ENCODE data around the gene LRCH1.
A peak's percentile ranks its signal among the peaks of the same experiment; 100 is the strongest.

The LRCH1 gene

DNA sequence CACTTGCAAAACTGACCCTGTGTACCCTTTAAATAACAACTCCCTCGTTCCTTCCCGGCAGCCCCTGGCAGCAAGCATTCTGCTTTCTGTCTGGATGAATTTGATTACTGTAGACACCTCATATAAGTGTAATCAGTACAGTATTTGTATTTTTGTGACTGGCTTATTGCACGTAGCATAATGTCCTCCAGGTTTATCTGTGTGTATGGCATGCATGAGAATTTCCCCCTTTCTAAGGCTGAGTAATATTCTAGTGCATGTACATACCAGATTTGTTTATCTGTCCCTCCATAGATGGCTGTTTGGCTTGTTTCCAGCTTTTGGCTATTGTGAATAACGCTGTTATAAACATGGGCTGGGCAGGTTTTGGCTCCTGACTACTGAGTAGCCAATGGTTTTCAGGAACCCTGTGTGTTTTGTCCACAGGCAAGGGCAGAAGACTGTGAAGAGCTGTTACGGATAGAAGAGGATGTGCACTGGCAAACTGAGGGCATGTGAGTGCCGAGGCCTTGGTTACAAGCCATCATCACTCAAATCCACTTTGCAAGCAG lies 146.0 kb downstream of the LRCH1 start:
- H3K36me3 ChIP-seq (replicated peaks) = peaks cover 23% of the 10 kb centered on the region
- in situ Hi-C loops (cut with HindIII; ENCODE audit: low pct_ligation_motif_present, low sequenced_read_pairs) = no loop called here

DNA sequence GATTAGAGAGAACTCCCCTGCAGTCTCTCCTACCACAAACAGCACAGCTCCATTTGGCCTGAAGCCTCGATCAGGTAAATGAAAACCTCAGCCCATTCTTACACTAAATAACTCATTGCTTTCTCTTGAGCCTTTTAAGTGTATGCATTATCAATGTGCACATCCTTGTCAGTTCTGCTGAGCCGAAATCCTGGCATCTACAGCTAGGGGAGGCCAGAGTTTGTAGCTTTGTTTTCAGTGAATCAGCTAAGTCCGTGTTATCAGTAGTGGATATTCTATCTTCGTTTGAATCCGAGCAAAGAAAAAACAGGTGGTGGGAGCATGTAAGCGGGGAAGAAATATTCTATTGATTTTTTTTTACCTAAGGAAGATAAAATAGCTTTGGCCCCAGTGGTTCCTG lies 159.6 kb downstream of the LRCH1 start:
- no peak for DNase-seq
- Histone ChIP-seq H3K4me3 (ENCODE audit: low read depth, low read length) (no peak overlapping the region), H3K36me3 (replicated peaks) (peaks cover 10% of the 10 kb centered on the region), H3K27me3 (replicated peaks) (no peaks in the 10 kb centered on the region), H3K27ac (no peak overlapping the region)
- in situ Hi-C loops (cut with HindIII; ENCODE audit: low pct_ligation_motif_present, low sequenced_read_pairs) = loop anchor here (25.0 kb wide), 1 partner anchor 225 kb away; no protein-coding TSS in a partner anchor
- TF ChIP-seq, protein P1, sequence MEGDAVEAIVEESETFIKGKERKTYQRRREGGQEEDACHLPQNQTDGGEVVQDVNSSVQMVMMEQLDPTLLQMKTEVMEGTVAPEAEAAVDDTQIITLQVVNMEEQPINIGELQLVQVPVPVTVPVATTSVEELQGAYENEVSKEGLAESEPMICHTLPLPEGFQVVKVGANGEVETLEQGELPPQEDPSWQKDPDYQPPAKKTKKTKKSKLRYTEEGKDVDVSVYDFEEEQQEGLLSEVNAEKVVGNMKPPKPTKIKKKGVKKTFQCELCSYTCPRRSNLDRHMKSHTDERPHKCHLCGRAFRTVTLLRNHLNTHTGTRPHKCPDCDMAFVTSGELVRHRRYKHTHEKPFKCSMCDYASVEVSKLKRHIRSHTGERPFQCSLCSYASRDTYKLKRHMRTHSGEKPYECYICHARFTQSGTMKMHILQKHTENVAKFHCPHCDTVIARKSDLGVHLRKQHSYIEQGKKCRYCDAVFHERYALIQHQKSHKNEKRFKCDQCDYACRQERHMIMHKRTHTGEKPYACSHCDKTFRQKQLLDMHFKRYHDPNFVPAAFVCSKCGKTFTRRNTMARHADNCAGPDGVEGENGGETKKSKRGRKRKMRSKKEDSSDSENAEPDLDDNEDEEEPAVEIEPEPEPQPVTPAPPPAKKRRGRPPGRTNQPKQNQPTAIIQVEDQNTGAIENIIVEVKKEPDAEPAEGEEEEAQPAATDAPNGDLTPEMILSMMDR (IDR thresholded peaks at IDR 0.05; ENCODE audit: low read depth, low read length, missing control alignments) = peak; percentile 23

More for the DNA sequence above, 146.0 kb downstream of the LRCH1 start:
- Histone ChIP-seq H3K27ac (no peak overlapping the region), H3K27me3 (replicated peaks) (no peaks in the 10 kb centered on the region), H3K4me3 (ENCODE audit: low read depth, low read length) (no peak overlapping the region)
- DNase-seq = peak; percentile 15
- TF ChIP-seq, protein P1 (IDR thresholded peaks at IDR 0.05; ENCODE audit: low read depth, low read length, missing control alignments) = no peak

DNA sequence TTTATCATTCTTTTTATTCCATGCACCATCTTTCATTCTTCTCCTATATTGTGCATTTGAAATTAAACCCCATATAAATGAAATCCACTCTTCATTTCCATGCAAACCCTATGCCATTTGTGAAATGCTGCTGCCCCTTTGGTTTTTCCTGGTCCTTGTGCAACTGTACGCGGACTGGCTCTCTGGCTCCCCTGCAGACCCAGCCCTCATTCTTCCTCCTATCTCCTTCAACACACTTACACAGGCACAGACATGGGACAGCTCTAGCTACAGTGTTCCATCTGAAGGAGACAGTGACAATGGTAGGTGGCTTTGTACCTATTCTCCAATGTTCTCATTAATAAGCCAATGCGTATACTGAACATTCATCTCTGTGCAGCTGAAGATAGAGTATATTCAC lies 162.4 kb downstream of the LRCH1 start:
- DNase-seq = no peak
- Histone ChIP-seq H3K4me3 (ENCODE audit: low read depth, low read length) (no peak overlapping the region), H3K36me3 (replicated peaks) (peaks cover 7% of the 10 kb centered on the region), H3K27ac (no peak overlapping the region), H3K27me3 (replicated peaks) (no peaks in the 10 kb centered on the region)
- in situ Hi-C loops (cut with HindIII; ENCODE audit: low pct_ligation_motif_present, low sequenced_read_pairs) = loop anchor here (25.0 kb wide), 1 partner anchor 228 kb away; no protein-coding TSS in a partner anchor
- TF ChIP-seq, protein P1 (IDR thresholded peaks at IDR 0.05; ENCODE audit: low read depth, low read length, missing control alignments) = no peak

DNA sequence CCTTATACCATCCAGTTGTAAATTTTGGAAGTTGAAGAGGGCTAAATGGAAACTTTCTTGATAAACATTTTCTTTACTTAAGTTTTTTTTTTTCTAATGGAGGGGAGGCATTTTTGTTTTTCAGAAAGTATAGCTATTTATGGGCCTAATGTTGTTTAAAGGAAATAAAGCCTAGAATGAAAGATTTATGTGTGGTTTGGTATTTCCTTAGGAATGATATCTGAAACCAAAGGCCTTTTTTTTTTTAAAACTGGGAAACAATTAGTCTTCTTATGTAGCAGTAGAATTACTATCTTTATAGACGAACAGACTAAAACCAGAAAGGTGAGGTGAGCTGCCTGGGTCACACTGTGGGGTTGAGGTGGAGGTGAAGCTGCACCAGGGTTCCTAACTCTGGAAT lies 163.9 kb downstream of the LRCH1 start:
- TF ChIP-seq, protein P1 (IDR thresholded peaks at IDR 0.05; ENCODE audit: low read depth, low read length, missing control alignments) = no peak
- in situ Hi-C loops (cut with HindIII; ENCODE audit: low pct_ligation_motif_present, low sequenced_read_pairs) = loop anchor here (25.0 kb wide), 1 partner anchor 230 kb away; no protein-coding TSS in a partner anchor
- no peak overlapping the region for H3K27ac ChIP-seq
- H3K4me3 ChIP-seq (ENCODE audit: low read depth, low read length) = no peak overlapping the region
- H3K27me3 ChIP-seq (replicated peaks) = no peaks in the 10 kb centered on the region
- peaks cover 3% of the 10 kb centered on the region for H3K36me3 ChIP-seq (replicated peaks)
- DNase-seq = no peak

DNA sequence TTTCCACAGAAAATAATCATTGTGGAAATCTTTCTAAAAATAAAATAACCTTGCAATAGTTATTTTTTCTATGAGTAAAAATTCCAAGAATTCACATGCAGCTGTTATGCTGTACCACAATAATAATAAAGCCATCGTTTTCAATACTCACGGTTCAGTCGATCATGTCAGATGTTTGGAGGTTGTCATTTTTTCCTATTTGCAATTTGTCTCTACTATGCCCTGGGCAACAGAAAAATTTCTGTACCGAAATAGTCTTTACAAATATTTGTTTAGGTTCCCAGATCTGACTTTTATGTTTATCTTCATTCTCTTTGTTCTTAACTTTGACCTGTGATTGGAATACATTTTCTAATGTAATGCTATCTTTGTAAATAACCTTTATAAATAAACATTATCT lies 164.3 kb downstream of the LRCH1 start:
- Histone ChIP-seq H3K27ac (no peak overlapping the region), H3K27me3 (replicated peaks) (no peaks in the 10 kb centered on the region), H3K4me3 (ENCODE audit: low read depth, low read length) (no peak overlapping the region), H3K36me3 (replicated peaks) (peaks cover 3% of the 10 kb centered on the region)
- in situ Hi-C loops (cut with HindIII; ENCODE audit: low pct_ligation_motif_present, low sequenced_read_pairs) = loop anchor here (25.0 kb wide), 1 partner anchor 230 kb away; no protein-coding TSS in a partner anchor
- DNase-seq = no peak
- TF ChIP-seq, protein P1 (IDR thresholded peaks at IDR 0.05; ENCODE audit: low read depth, low read length, missing control alignments) = no peak

DNA sequence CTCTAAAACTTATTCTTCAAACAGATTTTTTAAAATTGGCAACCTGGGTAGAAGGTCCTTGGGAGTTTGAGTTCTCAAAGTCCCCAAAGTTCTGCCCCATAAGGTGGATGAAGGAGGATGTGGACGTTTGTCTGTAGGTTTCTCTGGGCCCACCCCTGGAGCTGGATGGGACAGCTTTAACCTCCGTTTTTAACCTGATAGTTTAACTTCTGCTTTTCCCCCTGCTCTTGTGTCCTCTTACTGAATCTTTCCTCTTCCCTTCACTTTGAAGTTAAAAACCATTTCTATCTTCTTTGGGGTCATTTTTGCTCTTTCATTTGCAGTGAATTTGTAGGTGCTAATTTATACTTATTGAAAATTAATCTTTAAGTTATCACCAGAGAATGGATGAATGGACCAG lies 164.9 kb downstream of the LRCH1 start:
- TF ChIP-seq, protein P1 (IDR thresholded peaks at IDR 0.05; ENCODE audit: low read depth, low read length, missing control alignments) = no peak
- Histone ChIP-seq H3K27ac (no peak overlapping the region), H3K4me3 (ENCODE audit: low read depth, low read length) (no peak overlapping the region), H3K27me3 (replicated peaks) (no peaks in the 10 kb centered on the region), H3K36me3 (replicated peaks) (peaks cover 3% of the 10 kb centered on the region)
- no peak for DNase-seq
- in situ Hi-C loops (cut with HindIII; ENCODE audit: low pct_ligation_motif_present, low sequenced_read_pairs) = loop anchor here (25.0 kb wide), 1 partner anchor 231 kb away; no protein-coding TSS in a partner anchor

Data from brain microvascular endothelial cell (primary cell).